Activated B cell treated with CpG ODN at 0.5 μM for 24 hours (primary cell): Measurements from ENCODE around the gene ZC3HAV1. TPM values are rescaled to one million over a fixed set of nuclear protein-coding genes. Genes with fewer than 3 reads are reported as not detected.
"Not testable (repeated sequence)": the region's sequence is repeated elsewhere in the genome, so short reads cannot be mapped to it uniquely, and the experiment has no call there.

ENCODE experiments used
- ATAC-seq: fragments of 200-7000 bp; cut with Tn5 transposase; one replicate; pipeline ENCODE4 v1.10.0; 2021; ENCODE audit warnings: low read depth, mild to moderate bottlenecking, moderate library complexity
- CTCF ChIA-PET: fragments of 350-600 bp; sonication (Branson Sonifier 250); formaldehyde crosslinking; loops from one replicate; lab custom pipeline; 2021; ENCODE audit warnings: antibody characterized with exemption; lab: Charles Lee
- POLR2A ChIA-PET: fragments of 350-600 bp; sonication (Branson Sonifier 250); formaldehyde crosslinking; loops from one replicate; lab custom pipeline; 2021; ENCODE audit warnings: antibody characterized with exemption; lab: Charles Lee
- DNase-seq: peaks from one replicate; pipeline ENCODE4 v3.0.0; 2022
- H3K27ac Mint-ChIP-seq: one replicate; pipeline ENCODE4 v1.8.0; 2020; ENCODE audit warnings: mixed read lengths
- H3K27me3 Mint-ChIP-seq: one replicate; pipeline ENCODE4 v1.8.0; 2021; ENCODE audit warnings: mixed read lengths
- H3K36me3 Mint-ChIP-seq: one replicate; pipeline ENCODE4 v1.8.0; 2021; ENCODE audit warnings: low read depth, mixed read lengths
- H3K4me1 Mint-ChIP-seq: one replicate; pipeline ENCODE4 v1.8.0; 2021; ENCODE audit warnings: mixed read lengths
- H3K4me3 Mint-ChIP-seq: one replicate; pipeline ENCODE4 v1.8.0; 2020; ENCODE audit warnings: mild to moderate bottlenecking, mixed read lengths
- H3K9me3 Mint-ChIP-seq: one replicate; pipeline ENCODE4 v1.8.0; 2020; ENCODE audit warnings: mixed read lengths
- intact Hi-C: fragments of 100-400 bp; cut with micrococcal nuclease; formaldehyde crosslinking; loops from one replicate; pipeline ENCODE4 v1.15.1; 2024
- total RNA-seq: library from RNA; stranded (reverse); gene quantifications from 2 replicates; pipeline ENCODE4 v1.2.3, GENCODE V29; 2022
- TF ChIP-seq, protein P1 (sequence below): fragments of 200-600 bp; IDR thresholded peaks from one replicate; pipeline ENCODE4 v1.8.0; 2022; ENCODE audit warnings: antibody characterized with exemption, mild to moderate bottlenecking

The ZC3HAV1 gene
- total RNA-seq, 1 donor from 2014 or later = 80.7 TPM

DNA sequence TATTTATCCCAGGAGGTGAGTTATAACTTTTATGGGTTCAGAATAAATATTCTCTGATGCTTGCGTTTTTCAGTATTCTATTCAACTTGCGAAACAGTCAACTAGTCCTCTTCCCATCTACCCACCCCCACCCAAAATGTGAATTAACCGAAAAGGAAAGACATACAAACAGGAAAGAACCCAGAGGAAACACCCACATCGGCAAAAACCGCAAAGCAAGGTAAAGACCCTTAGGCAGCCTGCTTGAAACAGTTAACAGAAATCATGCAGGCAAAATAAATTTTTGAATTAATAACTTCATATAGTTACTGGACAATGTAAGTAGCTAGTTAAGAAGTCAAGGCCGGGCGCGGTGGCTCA lies 5.4 kb downstream of the ZC3HAV1 start:
- Mint-ChIP-seq H3K36me3 (peaks cover 39% of the 10 kb centered on the region), H3K9me3 (no peaks in the 10 kb centered on the region), H3K27me3 (no peaks in the 10 kb centered on the region), H3K27ac (peak overlapping the region; percentile 87), H3K4me3 (peak overlapping the region; percentile 82), H3K4me1 (peaks cover 67% of the 10 kb centered on the region)
- intact Hi-C loops = loop anchor here (1.0 to 2.0 kb wide), 2 partner anchors 9 to 15 kb away; no protein-coding TSS in a partner anchor
- ChIA-PET CTCF (interaction anchor here (1.0 to 2.3 kb wide), 2 partner anchors 23 to 29 kb away, joined by 5 to 13 read pairs; no protein-coding TSS in a partner anchor), POLR2A (interaction anchor here (0.6 to 2.5 kb wide), 7 partner anchors 9 to 256 kb away, joined by 4 to 54 read pairs (median 5); partner anchors contain the start of genes LUC7L2 and UBN2)
- DNase-seq (no peak), ATAC-seq (no peak)
- TF ChIP-seq, protein P1, sequence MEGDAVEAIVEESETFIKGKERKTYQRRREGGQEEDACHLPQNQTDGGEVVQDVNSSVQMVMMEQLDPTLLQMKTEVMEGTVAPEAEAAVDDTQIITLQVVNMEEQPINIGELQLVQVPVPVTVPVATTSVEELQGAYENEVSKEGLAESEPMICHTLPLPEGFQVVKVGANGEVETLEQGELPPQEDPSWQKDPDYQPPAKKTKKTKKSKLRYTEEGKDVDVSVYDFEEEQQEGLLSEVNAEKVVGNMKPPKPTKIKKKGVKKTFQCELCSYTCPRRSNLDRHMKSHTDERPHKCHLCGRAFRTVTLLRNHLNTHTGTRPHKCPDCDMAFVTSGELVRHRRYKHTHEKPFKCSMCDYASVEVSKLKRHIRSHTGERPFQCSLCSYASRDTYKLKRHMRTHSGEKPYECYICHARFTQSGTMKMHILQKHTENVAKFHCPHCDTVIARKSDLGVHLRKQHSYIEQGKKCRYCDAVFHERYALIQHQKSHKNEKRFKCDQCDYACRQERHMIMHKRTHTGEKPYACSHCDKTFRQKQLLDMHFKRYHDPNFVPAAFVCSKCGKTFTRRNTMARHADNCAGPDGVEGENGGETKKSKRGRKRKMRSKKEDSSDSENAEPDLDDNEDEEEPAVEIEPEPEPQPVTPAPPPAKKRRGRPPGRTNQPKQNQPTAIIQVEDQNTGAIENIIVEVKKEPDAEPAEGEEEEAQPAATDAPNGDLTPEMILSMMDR = no peak

DNA sequence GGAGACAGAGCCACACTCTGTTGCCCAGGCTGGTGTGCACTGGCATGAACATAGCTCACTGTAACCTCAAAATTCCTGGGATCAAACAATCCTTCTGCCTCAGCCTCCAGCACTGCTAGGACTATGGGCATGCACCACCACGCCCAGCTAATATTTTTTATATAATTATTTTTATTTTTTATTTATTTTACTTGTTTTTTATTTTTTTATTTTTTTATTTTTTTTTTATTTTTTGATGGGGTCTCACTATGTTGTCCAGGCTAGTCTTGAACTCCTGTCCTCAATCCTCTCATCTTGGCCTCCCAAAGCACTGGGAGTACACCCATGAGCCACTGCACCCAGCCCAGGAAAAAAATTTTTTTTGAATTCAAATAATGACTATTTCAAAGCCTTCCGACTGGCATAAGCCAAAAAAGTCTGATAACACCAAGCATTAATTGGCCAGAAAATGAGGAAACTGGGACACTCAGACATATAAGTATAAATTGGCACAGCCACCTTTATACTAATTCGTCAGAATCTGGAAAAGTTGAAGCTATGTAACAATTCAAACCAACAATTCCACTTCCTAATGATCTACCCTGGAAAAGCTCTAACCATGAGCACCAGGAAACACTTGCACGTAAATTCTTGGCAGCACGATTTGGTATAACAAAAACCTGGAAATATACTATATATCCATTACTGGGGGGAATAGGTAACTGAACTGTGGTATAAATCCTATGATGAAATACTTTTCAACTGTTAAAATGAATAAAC lies 6.3 kb downstream of the ZC3HAV1 start:
- no peaks in the 10 kb centered on the region for H3K9me3 Mint-ChIP-seq
- DNase-seq (no peak), ATAC-seq (no peak)
- ChIA-PET POLR2A (interaction anchor here (0.6 to 2.5 kb wide), 6 partner anchors 8 to 128 kb away, joined by 3 to 54 read pairs (median 8); partner anchors contain the start of gene UBN2), CTCF (interaction anchor here (2.3 kb wide), 1 partner anchor 28 kb away, joined by 13 read pairs; no protein-coding TSS in a partner anchor)
- peak overlapping the region; percentile 87 for H3K27ac Mint-ChIP-seq
- H3K27me3 Mint-ChIP-seq = no peaks in the 10 kb centered on the region
- H3K4me3 Mint-ChIP-seq = peak overlapping the region; percentile 82
- H3K36me3 Mint-ChIP-seq = peaks cover 40% of the 10 kb centered on the region
- intact Hi-C loops = no loop called here
- TF ChIP-seq, protein P1 = no peak
- H3K4me1 Mint-ChIP-seq = peaks cover 71% of the 10 kb centered on the region

- peaks cover 36% of the 10 kb centered on the region for H3K36me3 Mint-ChIP-seq
- H3K27me3 Mint-ChIP-seq, H3K4me3 Mint-ChIP-seq, intact Hi-C loops, CTCF ChIA-PET, ATAC-seq, DNase-seq, H3K9me3 Mint-ChIP-seq: not testable (repeated sequence)
- H3K4me1 Mint-ChIP-seq = peaks cover 64% of the 10 kb centered on the region
- H3K27ac Mint-ChIP-seq = peak overlapping the region; percentile 61
- POLR2A ChIA-PET = interaction anchor here (0.8 kb wide), 1 partner anchor 258 kb away, joined by 3 read pairs; the partner anchor contains the start of gene LUC7L2
Observed at GRCh38 chr7:139101637-139102158, 7.8 kb downstream of the ZC3HAV1 start.

GRCh38 chr7:139099172-139099947 lies 10.2 kb downstream of the ZC3HAV1 start:
- POLR2A ChIA-PET = no interaction called here
- H3K4me3 Mint-ChIP-seq = no peak overlapping the region
- H3K4me1 Mint-ChIP-seq = peaks cover 73% of the 10 kb centered on the region
- intact Hi-C loops = no loop called here
- CTCF ChIA-PET = interaction anchor here (0.9 kb wide), 1 partner anchor 24 kb away, joined by 5 read pairs; no protein-coding TSS in a partner anchor
- ATAC-seq (no peak), DNase-seq (no peak)
- peak overlapping the region; percentile 18 for H3K27ac Mint-ChIP-seq
- H3K9me3 Mint-ChIP-seq = no peaks in the 10 kb centered on the region
- H3K27me3 Mint-ChIP-seq = no peaks in the 10 kb centered on the region
- TF ChIP-seq, protein P1 = no peak
- H3K36me3 Mint-ChIP-seq = peaks cover 48% of the 10 kb centered on the region

DNA sequence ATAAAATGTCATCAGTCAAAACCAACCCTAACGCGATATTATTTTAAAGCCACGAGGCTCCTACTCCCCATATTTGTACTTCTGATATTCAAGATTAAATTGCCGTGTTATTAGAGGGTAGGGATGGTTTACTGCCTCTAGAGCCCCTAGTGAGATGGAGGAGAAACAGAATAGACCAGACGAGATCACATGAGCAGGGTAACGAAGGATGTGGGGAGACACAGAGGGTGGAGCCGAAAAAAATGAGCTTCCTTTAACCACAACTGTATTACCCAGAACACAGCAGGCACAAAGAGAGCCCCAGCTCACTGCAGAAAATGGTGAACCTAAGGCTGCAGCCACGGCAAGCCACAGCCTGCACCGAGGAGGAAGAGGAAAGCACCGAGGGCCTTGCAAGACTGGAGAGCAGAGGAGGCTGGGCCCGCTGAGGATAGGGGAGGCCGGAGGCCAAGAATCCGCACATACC lies 14.3 kb downstream of the ZC3HAV1 start:
- POLR2A ChIA-PET = interaction anchor here (0.6 to 3.2 kb wide), 12 partner anchors 9 to 1477 kb away, joined by 3 to 54 read pairs (median 8); partner anchors contain the start of genes LUC7L2 and ZC3HAV1
- TF ChIP-seq, protein P1 = no peak
- ATAC-seq = peak; percentile 96
- peak overlapping the region; percentile 94 for H3K27ac Mint-ChIP-seq
- CTCF ChIA-PET = interaction anchor here (1.1 to 2.8 kb wide), 3 partner anchors 20 to 37 kb away, joined by 3 to 14 read pairs (median 9); no protein-coding TSS in a partner anchor
- H3K4me3 Mint-ChIP-seq = peak overlapping the region; percentile 63
- DNase-seq = peak; percentile 44
- peaks cover 53% of the 10 kb centered on the region for H3K36me3 Mint-ChIP-seq
- intact Hi-C loops = loop anchor here (1.0 to 2.0 kb wide), 7 partner anchors 9 to 136 kb away; partner anchors contain the start of genes UBN2 and ZC3HAV1
- H3K9me3 Mint-ChIP-seq = no peaks in the 10 kb centered on the region
- H3K27me3 Mint-ChIP-seq = no peaks in the 10 kb centered on the region
- H3K4me1 Mint-ChIP-seq = peaks cover 78% of the 10 kb centered on the region
